Left lobe of liver (tissue), 2 donors: ENCODE measurements around the gene PLLP. TPM values are rescaled to one million over a fixed set of nuclear protein-coding genes. Genes with fewer than 3 reads are reported as not detected.

Experiments
- ATAC-seq: fragments of 200-7000 bp; cut with Tn5 transposase; one replicate; pipeline ENCODE4 v1.9.1; 2020; ENCODE audit warnings: mild to moderate bottlenecking, moderate library complexity
- DNase-seq: peaks from one replicate; pipeline ENCODE4 v3.0.0-alpha.2; 2020; ENCODE audit warnings: low spot score
- total RNA-seq: library from RNA; stranded (reverse); gene quantifications from one replicate; pipeline ENCODE4 v1.2.1, GENCODE V29; 2021
- donor health status: DM: no; HTN: no; CAD: no; lungs with moderate emphysema.
- donor health status: DM: no; HTN: yes; CAD: no.

Gene PLLP
- total RNA-seq, 1 donor from 2014 or later = 7.5 TPM

DNA sequence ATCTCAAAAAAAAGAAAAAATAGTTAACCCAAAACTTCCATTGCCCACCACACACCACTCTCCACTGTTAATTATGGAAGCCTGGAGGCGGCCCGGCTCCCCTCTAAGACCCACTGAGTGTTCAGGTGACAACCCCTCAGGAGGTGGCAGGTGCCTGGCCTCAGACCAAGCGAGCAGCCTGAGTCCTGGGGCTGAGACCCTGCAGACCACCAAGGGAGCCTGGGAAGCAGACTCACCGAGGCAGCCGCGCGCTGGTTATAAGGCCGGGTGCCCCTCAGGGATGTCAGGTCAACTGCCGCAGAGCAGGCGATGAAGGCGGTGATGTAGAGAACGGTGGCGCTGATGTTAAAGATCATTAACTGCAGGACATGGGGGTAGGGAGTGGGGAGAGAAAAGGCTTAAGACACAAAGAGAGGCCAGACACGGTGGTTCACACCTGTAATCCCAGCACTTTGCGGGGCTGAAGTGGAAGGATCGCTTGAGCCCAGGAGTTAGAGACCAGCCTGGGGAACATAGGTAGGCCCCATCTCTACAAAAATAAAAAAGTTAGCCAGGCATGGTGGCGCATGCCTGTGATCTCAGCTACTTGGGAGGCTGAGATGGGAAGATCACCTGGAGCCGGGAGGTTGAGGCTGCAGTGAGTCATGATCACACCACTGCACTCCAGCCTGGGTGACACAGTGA, 26.1 kb downstream of the PLLP start:
- DNase-seq = peak; percentile 42

DNA sequence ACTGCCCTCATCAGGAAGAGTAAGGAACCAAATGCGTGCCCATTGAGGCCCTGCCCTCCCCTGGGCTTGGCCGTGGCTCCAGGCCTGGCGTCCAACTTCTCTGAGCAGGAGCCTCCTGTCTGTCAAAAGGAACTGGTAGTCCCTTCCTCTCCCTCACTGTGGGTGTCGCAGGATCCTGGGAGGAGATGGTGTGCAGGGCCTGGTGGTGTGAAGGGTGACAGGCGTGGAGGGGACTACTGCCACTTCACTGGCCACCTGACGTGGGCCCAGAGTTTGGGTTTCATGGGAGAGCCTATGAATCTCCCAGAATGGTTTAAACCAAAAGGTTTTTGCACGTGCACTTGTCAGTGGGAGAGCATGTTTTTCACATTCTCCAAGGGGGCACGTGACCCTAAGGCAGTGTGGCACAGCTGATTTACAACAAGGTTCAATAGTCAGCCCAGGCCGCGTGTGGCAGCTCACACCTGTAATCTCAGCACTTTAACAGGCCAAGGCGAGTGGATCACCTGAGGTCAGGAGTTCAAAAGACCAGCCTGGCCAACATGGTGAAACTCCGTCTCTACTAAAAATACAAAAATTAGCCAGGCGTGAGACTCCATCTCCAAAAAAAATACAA, 26.9 kb downstream of the PLLP start:
- DNase-seq (peak; percentile 65), ATAC-seq (peak; percentile 63)

More for the DNA sequence above, 26.1 kb downstream of the PLLP start:
- ATAC-seq = no peak

DNA sequence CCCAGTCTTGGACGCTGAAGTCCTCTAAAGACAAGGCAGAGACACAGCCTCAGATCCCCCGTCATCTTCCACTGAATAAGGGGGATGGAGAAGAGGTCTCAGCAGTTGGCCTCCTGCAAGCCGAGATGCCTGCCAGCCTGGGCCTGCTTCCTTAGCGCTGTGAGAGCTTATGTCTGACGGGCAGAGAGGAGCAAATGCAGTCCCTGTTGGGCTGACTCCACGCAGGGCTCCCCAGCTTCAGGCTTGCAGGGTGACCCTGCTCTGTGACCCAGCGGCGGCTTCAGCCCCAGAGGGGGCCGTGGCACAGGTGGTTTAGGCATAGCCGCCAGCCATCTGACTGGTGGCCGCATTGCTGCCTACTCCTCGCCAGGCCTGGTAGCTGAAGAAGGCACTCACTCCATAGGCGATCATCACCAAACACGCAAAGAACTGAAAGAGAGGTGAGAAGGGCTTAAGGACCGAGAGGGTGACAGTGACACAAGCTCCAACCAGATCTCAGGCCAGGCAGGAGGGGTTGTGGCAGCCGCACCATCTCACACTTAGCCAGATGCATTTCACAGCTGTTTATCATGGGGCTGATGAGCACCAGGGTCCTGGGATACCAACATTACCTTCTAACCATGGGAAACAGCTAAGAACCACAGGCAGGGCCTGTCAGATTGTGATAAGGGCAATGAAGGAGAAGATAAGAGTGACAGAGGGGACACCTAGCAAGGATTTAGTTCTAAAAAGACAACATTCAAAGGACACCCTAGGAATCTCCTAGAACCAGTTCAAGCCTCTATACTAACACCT, 27.7 kb downstream of the PLLP start:
- ATAC-seq (no peak), DNase-seq (peak; percentile 43)

DNA sequence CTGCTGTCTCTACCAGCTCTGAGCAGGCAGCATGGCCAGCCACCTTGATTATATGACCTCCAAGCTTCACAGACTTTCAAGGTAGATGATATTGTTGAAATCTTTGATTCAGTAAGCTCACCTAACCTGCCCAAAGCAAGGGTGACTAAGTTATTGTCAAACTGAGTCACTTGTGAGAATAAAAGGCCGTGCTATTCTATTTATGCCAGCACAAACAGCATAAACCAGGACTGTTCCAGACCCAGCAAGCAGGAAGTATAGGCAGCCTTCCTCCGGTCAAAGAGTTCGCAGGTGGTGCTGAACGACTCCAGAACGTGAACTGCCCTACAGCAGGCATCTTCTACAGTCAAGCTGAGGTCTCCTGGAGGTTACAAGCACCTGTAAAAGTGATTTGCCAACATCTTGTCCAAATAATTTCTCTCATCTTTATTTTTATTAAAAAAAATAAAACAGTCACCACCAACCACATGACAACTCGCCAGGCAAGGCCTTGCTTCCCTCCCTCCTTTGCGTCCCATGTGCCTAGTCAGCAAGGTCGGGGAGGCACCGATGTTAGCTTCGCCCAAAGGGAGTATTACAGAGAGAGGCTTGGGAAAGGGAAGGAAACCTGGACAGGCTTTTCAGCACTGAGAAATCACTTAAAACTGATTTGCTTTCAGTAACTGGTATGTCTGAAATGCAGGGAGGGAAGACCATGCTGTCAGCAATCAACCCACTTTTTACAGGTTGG, 28.6 kb downstream of the PLLP start:
- peak; percentile 34 for DNase-seq
- ATAC-seq = no peak

DNA sequence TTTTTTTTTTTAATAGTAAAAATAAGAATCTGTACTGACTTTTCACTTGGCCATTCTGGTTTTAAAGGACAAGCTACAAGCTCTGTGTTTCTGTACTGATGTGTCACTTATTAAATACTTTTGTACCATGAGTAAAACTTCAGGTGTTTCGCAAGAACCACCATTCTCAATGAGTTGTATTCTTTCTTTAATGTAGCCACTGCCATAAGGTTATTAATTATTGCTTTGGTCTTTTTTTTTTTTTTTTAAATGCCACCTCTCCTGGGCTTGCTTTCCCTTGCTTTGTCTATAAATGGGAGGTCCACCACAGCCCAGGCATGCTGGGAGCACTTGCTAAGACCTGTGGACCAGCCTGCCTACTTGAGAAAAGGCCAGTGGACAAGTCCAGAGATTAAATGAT, 31.0 kb downstream of the PLLP start:
- DNase-seq (peak; percentile 47), ATAC-seq (peak; percentile 22)

DNA sequence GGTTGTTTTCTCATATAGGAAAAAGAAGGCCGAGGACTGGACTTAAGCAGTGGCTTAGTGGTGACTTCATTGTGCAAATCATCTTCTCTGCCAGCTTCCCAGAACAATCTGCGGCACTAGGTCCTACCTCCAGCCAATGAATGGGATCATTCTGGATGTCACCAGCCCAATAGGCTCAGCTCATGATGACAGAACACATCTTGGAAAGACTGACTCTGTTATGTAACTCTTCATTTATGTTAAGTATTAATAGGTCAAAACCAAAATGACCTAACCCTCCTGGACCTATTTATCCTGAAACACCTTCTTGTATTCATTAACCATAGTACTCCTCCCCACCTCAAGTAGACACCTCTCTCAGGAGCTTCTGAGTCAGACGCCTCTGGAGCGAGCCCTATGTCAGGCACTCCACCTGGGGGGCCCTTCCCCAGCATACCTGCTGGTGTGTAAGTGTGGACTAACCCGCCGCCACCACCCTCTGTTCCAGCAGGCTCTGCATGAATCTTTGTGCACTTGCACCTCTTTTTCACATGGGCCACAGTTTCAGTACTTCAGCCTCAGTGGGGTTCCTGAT, 32.2 kb downstream of the PLLP start:
- peak; percentile 86 for ATAC-seq
- DNase-seq = peak; percentile 85

DNA sequence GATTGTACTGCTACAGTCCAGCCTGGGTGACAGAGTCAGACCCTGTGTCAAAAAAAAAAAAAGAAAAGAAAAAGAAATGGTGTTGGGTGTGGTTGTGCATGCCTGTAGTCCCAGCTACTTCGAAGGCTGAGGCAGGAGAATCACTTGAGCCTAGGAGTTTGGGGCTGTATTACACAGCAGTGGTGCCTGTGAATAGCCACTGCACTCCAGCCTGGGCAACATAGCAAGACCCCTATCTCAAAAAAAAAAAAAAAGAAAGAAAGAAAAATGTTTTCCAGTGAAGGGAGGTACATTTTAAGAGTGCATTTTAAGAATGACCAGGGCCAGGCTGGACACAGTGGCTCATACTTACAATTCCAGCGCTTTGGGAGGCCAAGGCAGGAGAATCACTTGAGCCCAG, 33.1 kb downstream of the PLLP start:
- no peak for DNase-seq
- ATAC-seq = no peak

DNA sequence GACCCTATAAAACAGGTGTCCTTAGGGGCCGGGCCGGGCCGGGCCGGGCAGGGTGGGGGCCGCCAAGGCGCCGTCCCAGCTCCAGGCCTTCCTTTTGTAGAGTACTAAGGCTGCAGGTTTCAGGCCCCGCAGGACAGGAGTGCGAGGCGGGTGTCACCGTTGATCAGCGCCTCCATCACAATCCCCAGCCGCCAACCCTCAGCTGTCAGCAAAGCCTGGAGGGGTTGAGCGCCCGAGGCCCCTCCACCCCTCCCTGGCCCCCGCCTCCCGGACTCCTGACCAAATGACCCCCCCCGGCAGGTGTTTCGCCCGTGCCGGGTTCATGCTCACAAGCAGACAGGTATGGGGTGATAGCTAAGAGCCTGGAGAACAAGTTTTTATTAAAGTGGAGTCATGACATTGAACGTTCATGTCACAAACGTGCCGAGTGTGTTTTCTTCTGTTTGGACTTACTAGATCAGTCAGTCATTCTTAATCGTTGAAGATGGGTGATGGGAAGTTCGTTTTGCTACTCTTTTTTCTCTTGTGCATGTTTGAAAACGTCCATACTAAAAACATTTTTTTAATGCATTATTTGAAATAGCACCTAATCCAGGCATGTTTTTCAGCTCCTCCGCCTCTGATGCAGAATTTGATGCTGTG, 38.9 kb downstream of the PLLP start:
- ATAC-seq = peak; percentile 53
- DNase-seq = peak; percentile 78

DNA sequence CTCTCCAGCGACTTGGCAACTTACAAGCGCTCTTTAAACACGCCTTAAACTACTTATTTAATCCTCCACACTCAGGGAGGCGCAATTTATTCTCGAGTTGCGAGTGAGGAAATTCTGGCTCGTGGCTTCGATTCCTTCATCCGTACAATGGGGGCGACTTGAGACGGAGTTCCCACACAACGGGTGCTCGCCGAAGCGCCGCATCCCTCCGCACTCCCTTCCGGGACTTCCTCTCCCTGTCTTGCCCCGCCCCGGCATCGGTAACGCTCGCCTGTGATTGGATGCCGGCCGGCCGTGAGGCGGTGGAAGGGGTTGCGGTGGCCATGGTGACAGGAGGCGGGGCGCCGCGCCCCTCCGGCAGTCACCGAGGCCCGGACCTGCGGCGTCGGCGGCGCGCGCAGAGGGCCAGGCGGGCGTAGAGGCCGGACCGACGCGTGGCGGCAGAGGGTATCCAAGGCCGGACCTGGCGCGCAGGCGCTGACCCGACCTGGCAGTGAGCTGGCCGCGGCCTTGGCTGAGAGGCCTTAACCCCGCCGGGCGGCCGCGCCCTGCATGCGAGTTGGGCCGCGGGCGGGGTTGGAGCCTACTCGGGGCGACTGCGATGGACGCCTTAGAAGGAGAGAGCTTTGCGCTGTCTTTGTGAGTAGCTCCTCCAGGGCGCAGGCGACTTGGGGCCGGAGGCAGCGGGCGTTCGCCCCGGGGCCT, 39.6 kb downstream of the PLLP start, which contains the start of gene ARL2BP:
ARL2BP (plus strand) TSS at position 493 of the 705 bp plus-strand sequence; CDS start at position 602, 109 bp downstream.
- ATAC-seq (peak; percentile 94), DNase-seq (peak; percentile 98)

DNA sequence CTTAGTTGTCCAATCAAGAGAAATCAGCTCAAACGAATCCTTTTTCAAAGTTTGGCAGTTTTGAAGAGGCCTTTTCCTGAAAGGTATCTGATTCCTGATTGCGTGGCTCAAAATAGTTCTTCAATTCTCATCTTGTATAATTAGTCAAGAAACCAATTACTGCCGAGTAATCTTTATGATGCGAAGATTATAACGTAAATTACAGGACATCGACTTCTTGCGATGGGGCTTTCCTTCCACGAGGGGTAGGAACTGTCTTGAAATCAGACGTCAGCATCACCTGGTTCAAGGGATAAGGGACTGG, 40.1 kb downstream of the PLLP start:
- DNase-seq (no peak), ATAC-seq (no peak)

DNA sequence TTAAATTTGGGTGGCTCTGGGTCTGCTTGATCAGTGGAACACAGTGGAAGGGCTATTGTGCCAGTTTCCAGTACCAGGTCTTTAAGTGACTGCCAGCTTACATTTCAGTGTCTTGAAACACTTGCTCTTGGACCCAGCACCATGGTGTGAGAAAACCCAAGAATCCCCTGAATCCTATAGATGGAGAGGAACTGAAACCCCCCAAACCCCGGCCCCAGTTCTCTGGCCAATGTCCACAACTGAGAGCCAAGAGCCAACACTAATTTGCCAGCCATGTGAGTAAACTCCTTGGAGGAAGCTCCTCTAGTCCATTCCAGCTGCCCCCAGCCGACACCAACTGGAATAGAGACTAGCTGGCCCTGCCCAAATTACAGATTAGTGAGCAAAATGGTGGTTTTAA, 41.8 kb downstream of the PLLP start:
- DNase-seq = no peak
- ATAC-seq = no peak

DNA sequence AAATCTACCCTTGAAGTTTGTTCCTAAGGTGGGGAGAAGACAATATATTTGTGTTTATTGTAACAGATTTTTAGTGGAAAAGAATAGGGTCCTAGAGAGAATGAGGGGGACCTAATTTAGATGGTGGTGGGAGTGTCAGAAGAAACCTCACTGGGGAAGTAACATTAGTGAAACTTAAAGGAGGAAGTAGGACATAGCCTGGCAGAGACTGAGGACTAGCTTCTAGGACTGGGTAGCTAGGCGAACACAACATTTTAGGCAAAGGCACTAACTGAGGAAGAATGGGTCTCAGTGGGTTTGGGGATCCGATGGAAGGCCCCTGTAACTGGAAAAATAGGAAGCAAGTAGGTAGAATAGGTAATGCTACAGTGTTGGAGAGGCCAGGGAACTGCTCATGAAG, 43.6 kb downstream of the PLLP start:
- DNase-seq (no peak), ATAC-seq (no peak)

DNA sequence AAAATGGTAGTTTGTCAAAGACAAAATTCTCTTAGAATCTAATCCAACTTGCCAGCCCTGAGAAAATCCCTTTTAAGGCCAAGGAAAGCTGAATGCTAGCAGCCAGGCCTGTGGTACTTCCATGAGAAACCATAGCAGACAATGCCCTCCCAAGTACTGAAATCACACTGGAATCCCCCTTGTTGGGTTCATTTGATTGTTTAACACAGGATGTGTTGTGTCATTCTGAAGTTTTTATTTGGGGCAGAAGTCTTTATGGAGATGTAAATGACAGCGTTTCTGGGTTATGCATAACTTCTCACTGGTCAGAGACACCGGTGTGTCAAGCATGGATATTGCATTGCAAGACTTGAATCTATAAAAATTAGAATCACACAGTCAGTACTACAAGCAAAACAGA, 45.4 kb downstream of the PLLP start:
- DNase-seq = no peak
- no peak for ATAC-seq

DNA sequence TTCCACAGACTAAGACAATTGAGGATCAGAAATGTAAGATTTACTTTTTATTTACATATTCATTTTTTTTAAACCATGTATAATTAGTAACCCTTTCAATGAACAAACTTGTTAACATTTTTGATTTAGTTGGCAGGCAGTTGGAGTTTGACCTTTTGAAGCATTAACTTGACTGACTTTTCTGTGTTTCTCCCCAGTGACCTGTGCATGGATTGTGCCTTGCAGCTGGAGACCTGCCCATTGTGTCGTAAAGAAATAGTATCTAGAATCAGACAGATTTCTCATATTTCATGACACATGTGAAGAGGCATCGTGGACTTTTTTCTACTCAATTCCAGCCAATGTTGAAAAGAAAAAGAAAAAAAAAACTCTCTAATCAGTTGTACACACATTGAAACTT, 45.8 kb downstream of the PLLP start:
- ATAC-seq = peak; percentile 86

DNA sequence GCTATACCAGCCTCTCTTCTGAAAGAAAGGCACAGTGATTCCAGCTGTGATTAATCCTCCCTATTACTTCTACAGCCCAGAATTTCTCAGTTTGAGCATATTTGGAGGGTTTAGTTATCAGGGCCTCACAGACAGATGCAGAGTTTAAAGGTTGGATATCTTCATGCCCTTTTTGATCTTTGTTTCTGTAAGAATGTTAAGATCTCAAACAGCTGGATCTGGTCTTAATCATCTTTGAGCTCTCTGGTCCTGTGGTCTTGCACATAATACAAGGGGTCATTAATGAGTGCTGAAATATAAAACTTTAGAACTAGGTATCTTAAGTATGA, 48.5 kb downstream of the PLLP start:
- no peak for ATAC-seq
- no peak for DNase-seq

More for the DNA sequence above, 45.8 kb downstream of the PLLP start:
- no peak for DNase-seq

DNA sequence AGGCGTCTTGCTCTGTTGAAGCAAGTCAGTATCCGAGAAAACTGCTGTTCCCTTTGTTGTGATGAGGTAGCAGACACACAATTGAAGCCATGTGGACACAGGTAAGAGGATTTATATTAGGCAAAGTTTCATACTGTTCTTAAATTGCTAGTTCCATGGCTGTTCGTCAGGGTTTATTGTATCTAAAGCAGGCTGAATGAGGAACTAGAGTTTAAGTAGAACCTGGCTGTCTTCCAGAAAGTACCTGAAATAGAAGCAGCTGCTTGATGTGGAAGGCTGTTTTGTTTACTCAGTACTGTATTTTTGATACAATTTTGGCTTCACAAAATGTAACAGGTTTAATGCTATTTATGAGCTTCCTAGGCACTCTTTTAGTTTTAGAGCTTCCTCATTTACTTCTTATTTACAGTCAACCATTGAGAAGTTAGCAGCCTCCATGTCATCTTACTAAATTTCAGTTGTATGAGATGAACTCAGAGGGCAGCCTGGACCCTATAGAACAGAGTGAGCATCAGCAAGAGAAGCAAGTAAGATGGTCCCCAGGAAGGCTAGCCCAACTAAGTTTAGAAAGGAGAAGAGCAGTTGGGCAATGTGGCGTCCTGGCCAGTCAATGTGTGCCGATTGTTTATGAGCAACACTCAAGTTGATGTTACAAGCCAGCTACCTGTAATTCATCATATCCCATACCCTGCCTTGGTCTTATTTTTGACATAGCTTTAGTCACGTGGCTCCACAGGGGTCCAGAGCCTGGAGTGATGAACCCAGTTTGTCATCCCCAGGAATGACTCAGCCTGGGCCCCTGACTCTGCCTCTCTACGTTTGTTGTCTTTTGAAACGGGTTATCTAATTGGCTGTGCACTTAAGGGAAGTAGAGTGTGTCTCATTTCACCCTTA, 49.1 kb downstream of the PLLP start:
- DNase-seq (no peak), ATAC-seq (no peak)

DNA sequence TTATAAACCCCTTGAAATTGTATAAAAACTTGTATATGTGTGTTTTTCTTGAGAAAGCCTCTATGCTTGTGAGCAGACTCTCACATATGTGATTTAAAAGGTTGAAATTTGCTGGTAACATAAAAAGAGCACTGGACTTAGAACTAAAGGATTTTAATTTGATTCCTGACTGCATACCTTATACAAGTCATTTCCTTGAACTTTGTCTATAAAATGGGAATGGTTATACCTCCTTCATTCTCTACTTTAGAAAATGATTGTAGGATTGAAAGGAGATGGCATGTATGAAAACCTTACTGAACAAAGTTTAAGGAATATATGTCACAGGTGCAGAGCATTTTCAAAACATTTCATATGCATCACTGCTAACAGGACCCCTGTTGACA, 49.8 kb downstream of the PLLP start:
- ATAC-seq (no peak), DNase-seq (no peak)

DNA sequence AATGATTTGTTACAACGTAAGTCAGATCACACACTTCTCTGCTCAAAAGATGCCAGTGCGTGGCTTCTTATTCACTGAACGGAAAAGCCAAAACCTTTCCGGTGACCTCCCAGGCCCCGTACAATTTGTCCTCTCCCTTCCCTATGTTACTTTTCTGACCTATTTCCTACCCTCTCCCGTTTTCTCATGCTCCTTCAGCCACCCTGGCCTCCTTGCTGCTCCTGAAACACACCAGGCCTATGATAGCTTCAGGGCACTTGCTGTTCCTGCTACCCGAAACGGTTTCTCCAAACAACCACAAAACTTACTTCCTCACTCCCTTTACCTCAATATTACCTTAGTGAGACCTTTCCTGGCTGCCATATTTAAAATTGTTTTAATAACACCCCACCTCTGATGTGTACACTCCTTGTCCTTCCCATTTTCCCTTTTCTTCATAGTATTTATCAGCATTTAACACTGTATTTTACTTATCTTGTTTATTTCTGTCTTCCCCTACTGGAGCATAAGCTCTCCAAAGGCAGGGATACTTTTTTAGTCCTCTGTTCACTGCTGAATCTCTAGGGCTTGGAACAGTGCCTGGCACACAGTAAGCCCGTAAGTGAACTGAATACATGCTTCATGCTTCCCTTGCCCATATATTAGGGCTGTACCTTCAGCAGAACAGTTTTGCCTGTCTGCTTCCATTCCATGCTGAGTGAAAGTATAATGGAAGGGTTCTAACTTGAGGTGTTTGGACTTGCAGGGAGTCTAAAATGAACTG, 50.3 kb downstream of the PLLP start:
- DNase-seq (no peak), ATAC-seq (no peak)
